A673 (cell line): ENCODE results near the gene ARL11. TPM values are rescaled to one million over a fixed set of nuclear protein-coding genes. Genes with fewer than 3 reads are reported as not detected.

Experiments
- BruUV-seq: library from RNA; stranded (reverse); fragments of 400-500 nt; replicated peaks from 2 replicates; lab custom pipeline; 2021; lab: Mats Ljungman, UMichigan
- CTCF ChIA-PET: fragments of 300-600 bp; sonication (Branson Sonifier 250); formaldehyde crosslinking; loops from one replicate; lab custom pipeline; 2022; ENCODE audit warnings: antibody characterized with exemption; lab: Charles Lee
- POLR2A ChIA-PET: fragments of 300-600 bp; sonication (Branson Sonifier 250); formaldehyde crosslinking; loops from one replicate; lab custom pipeline; 2022; ENCODE audit warnings: antibody characterized with exemption; ENCODE audit not compliant: low non-redundant PET; lab: Charles Lee
- DNase-seq: peaks from one replicate; pipeline ENCODE4 v3.0.0-alpha.2; 2015; ENCODE audit warnings: low spot score
- H3K27ac ChIP-seq: fragments of 200-600 bp; sonication (generic); 2 replicates; pipeline ENCODE4 v1.5.1; 2016; ENCODE audit warnings: mixed run types, low read depth, mild to moderate bottlenecking, mixed read lengths, antibody characterized with exemption, low read length; ENCODE audit not compliant: poor library complexity, severe bottlenecking
- H3K27me3 ChIP-seq: fragments of 200-600 bp; sonication (generic); replicated peaks from 2 replicates; pipeline ENCODE4 v1.6.1; 2017; ENCODE audit warnings: mixed run types, low read depth, mild to moderate bottlenecking, mixed read lengths, antibody characterized with exemption, low read length; ENCODE audit not compliant: insufficient read depth, poor library complexity
- H3K36me3 ChIP-seq: fragments of 200-600 bp; sonication (generic); 2 replicates; pipeline ENCODE4 v1.6.1; 2016; ENCODE audit warnings: mixed run types, mild to moderate bottlenecking, mixed read lengths, antibody characterized with exemption, low read length; ENCODE audit not compliant: insufficient read depth, poor library complexity, severe bottlenecking
- H3K4me1 ChIP-seq: fragments of 200-600 bp; sonication (generic); 2 replicates; pipeline ENCODE4 v1.6.1; 2017; ENCODE audit warnings: mixed run types, mild to moderate bottlenecking, mixed read lengths, antibody characterized with exemption, low read length; ENCODE audit not compliant: insufficient read depth, poor library complexity, severe bottlenecking
- H3K4me3 ChIP-seq: fragments of 200-600 bp; sonication (generic); 2 replicates; pipeline ENCODE4 v1.5.1; 2016; ENCODE audit warnings: low read depth, mixed run types, mild to moderate bottlenecking, mixed read lengths, low read length; ENCODE audit not compliant: poor library complexity, severe bottlenecking
- H3K9me3 ChIP-seq: fragments of 200-600 bp; sonication (generic); 2 replicates; pipeline ENCODE4 v1.6.1; 2016; ENCODE audit warnings: mixed run types, low read depth, mild to moderate bottlenecking, mixed read lengths, antibody characterized with exemption, low read length; ENCODE audit not compliant: poor library complexity, severe bottlenecking
- EZH2 ChIP-seq: fragments of 200-600 bp; sonication (generic); IDR thresholded peaks from 2 replicates; pipeline ENCODE4 v1.6.1; 2017; ENCODE audit warnings: borderline replicate concordance, low read depth, mild to moderate bottlenecking, mixed read lengths, antibody characterized with exemption, low read length; ENCODE audit not compliant: poor library complexity, severe bottlenecking
- intact Hi-C: fragments of 100-400 bp; cut with micrococcal nuclease; formaldehyde crosslinking; loops from one replicate; pipeline ENCODE4 v1.10.0; 2022; ENCODE audit not compliant: unreplicated experiment
- total RNA-seq: library from RNA; stranded (reverse); gene quantifications from 2 replicates; pipeline ENCODE4 v1.2.3, GENCODE V29; 2021
- TF ChIP-seq, protein P1 (sequence below): fragments of 300-800, 200-600 bp; sonication (generic); conservative IDR thresholded peaks from 2 replicates; pipeline ENCODE4 v1.5.1; 2017; ENCODE audit warnings: low read depth, mild to moderate bottlenecking, antibody characterized with exemption, low read length, moderate library complexity, mixed read lengths

ARL11 gene
- total RNA-seq, 1 experiment from 2014 or later = not detected

DNA sequence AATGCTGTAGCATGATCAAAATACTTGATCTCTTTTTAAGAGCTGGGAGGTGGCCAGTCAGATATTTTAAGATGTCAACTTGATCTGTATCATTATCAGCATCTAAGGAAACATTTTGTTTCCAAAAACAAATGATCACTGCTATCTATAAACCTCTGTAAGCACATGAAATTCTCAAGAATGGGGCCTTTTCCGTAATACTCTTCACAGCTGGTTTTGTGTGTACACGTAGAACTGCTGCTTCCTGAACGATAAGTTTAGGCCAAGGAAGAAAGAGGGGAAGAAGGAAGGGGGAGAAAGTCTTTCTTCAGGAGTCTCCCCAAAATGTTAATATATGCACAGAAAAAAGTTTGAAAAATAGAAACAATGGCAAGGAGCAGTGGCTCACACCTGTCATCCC lies 25.7 kb downstream of the ARL11 start:
- no peaks in the 10 kb centered on the region for H3K9me3 ChIP-seq
- BruUV-seq = no TSS peak
- CTCF ChIA-PET = no interaction called here
- H3K36me3 ChIP-seq = no peaks in the 10 kb centered on the region
- no peak for TF ChIP-seq EZH2
- TF ChIP-seq, protein P1, sequence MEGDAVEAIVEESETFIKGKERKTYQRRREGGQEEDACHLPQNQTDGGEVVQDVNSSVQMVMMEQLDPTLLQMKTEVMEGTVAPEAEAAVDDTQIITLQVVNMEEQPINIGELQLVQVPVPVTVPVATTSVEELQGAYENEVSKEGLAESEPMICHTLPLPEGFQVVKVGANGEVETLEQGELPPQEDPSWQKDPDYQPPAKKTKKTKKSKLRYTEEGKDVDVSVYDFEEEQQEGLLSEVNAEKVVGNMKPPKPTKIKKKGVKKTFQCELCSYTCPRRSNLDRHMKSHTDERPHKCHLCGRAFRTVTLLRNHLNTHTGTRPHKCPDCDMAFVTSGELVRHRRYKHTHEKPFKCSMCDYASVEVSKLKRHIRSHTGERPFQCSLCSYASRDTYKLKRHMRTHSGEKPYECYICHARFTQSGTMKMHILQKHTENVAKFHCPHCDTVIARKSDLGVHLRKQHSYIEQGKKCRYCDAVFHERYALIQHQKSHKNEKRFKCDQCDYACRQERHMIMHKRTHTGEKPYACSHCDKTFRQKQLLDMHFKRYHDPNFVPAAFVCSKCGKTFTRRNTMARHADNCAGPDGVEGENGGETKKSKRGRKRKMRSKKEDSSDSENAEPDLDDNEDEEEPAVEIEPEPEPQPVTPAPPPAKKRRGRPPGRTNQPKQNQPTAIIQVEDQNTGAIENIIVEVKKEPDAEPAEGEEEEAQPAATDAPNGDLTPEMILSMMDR = no peak
- H3K27me3 ChIP-seq = no peaks in the 10 kb centered on the region
- no peak for DNase-seq
- POLR2A ChIA-PET = no interaction called here
- H3K4me1 ChIP-seq = peaks cover under 1% of the 10 kb centered on the region
- no peak overlapping the region for H3K4me3 ChIP-seq
- intact Hi-C loops = loop anchor here (5.0 kb wide), 1 partner anchor 193 kb away; no protein-coding TSS in a partner anchor
- H3K27ac ChIP-seq = no peak overlapping the region

- CTCF ChIA-PET = no interaction called here
- TF ChIP-seq EZH2 = no peak
- TF ChIP-seq, protein P1 = no peak
- no TSS peak for BruUV-seq
- Histone ChIP-seq H3K27ac (no peak overlapping the region), H3K27me3 (no peaks in the 10 kb centered on the region), H3K4me1 (peaks cover 19% of the 10 kb centered on the region), H3K9me3 (no peaks in the 10 kb centered on the region), H3K4me3 (no peak overlapping the region), H3K36me3 (no peaks in the 10 kb centered on the region)
- POLR2A ChIA-PET = no interaction called here
- intact Hi-C loops = no loop called here
- DNase-seq = no peak
These were observed 27.6 kb downstream of the ARL11 start for GRCh38 chr13:49655906-49656305.

- POLR2A ChIA-PET = no interaction called here
- H3K36me3 ChIP-seq = no peaks in the 10 kb centered on the region
- H3K4me3 ChIP-seq = no peak overlapping the region
- BruUV-seq = no TSS peak
- no peaks in the 10 kb centered on the region for H3K9me3 ChIP-seq
- no peak for DNase-seq
- CTCF ChIA-PET = no interaction called here
- no peak for TF ChIP-seq EZH2
- peaks cover 20% of the 10 kb centered on the region for H3K4me1 ChIP-seq
- no peak overlapping the region for H3K27ac ChIP-seq
- intact Hi-C loops = no loop called here
- no peaks in the 10 kb centered on the region for H3K27me3 ChIP-seq
These were observed 28.9 kb downstream of the ARL11 start for GRCh38 chr13:49657241-49657641.

DNA sequence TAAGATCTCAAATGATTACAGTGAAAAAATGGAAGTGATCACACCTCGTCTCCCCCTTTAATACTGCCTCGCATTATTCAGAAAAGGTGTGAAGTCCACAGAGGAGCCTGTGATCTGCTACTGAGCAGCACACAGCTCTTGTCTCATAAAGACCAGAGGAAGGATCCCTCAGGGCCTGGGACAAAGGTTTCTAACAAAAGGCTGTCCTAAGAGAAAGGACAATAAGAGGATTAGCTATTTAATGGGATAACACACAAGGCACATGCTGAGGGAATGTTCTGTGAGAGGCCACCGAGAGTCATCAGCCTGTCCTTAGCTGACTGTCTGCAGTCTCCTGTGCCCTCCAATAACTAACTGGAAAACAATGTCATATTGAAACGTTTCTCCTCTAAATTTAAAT lies 36.3 kb downstream of the ARL11 start:
- DNase-seq = no peak
- Histone ChIP-seq H3K27me3 (no peaks in the 10 kb centered on the region), H3K27ac (no peak overlapping the region), H3K36me3 (peaks cover 3% of the 10 kb centered on the region), H3K4me3 (no peak overlapping the region), H3K4me1 (peaks cover 14% of the 10 kb centered on the region), H3K9me3 (no peaks in the 10 kb centered on the region)
- intact Hi-C loops = loop anchor here (5.0 to 10.0 kb wide), 2 partner anchors 313 to 1140 kb away; no protein-coding TSS in a partner anchor
- ChIA-PET CTCF (no interaction called here), POLR2A (interaction anchor here (0.7 kb wide), 1 partner anchor 312 kb away, joined by 7 read pairs; no protein-coding TSS in a partner anchor)
- no TSS peak for BruUV-seq
- TF ChIP-seq, protein P1 = no peak
- TF ChIP-seq EZH2 = no peak
